HepG2 (cell line): ENCODE results near the gene C6orf15. TPM values are rescaled to one million over a fixed set of nuclear protein-coding genes. Genes with fewer than 3 reads are reported as not detected.

ENCODE experiments used
- ARNT2 ChIP-seq: sonication (generic); formaldehyde crosslinking; IDR thresholded peaks from 2 replicates; pipeline ENCODE4 v1.8.0; 2022; ENCODE audit warnings: mild to moderate bottlenecking, low read depth, missing genetic modification reagents, moderate library complexity
- HOXA3 ChIP-seq: sonication (generic); formaldehyde crosslinking; IDR thresholded peaks from 2 replicates; pipeline ENCODE4 v1.5.0; 2020; ENCODE audit warnings: missing genetic modification reagents
- KDM5B ChIP-seq: sonication (generic); formaldehyde crosslinking; IDR thresholded peaks from 2 replicates; pipeline ENCODE4 v1.4.0; 2020; ENCODE audit warnings: missing genetic modification reagents, mild to moderate bottlenecking, borderline replicate concordance
- MATR3 ChIP-seq: sonication (generic); formaldehyde crosslinking; IDR thresholded peaks from 2 replicates; pipeline ENCODE4 v1.4.0; 2020; ENCODE audit warnings: missing genetic modification reagents
- NFIC ChIP-seq: IDR thresholded peaks from 2 replicates; pipeline ENCODE4 v1.6.1; 2012; ENCODE audit warnings: mild to moderate bottlenecking, low read length, inconsistent platforms
- NFKB2 ChIP-seq: sonication (generic); formaldehyde crosslinking; IDR thresholded peaks from 2 replicates; pipeline ENCODE4 v1.4.0; 2020; ENCODE audit warnings: missing genetic modification reagents, borderline replicate concordance
- NFRKB ChIP-seq: fragments of 450-650 bp; IDR thresholded peaks from 2 replicates; pipeline ENCODE4 v1.6.1; 2017
- PHB2 ChIP-seq: fragments of 450-650 bp; IDR thresholded peaks from 2 replicates; pipeline ENCODE4 v1.6.1; 2018; ENCODE audit not compliant: partially characterized antibody
- RBFOX2 ChIP-seq: fragments of 200-400 bp; formaldehyde crosslinking; IDR thresholded peaks from 2 replicates; pipeline ENCODE4 v1.6.1; 2017; ENCODE audit warnings: low read depth, mild to moderate bottlenecking, low read length
- SATB2 ChIP-seq: sonication (generic); formaldehyde crosslinking; IDR thresholded peaks from 2 replicates; pipeline ENCODE4 v1.5.0; 2020; ENCODE audit warnings: missing genetic modification reagents
- SOX5 ChIP-seq: IDR thresholded peaks from 2 replicates; pipeline ENCODE4 v1.6.1; 2016; ENCODE audit warnings: borderline replicate concordance
- SSRP1 ChIP-seq: IDR thresholded peaks from 2 replicates; pipeline ENCODE4 v1.6.1; 2016; ENCODE audit warnings: control low read depth
- XRCC5 ChIP-seq: fragments of 200-400 bp; formaldehyde crosslinking; optimal IDR thresholded peaks from 2 replicates; pipeline ENCODE3; 2017; ENCODE audit warnings: mild to moderate bottlenecking, low read length
- ZC3H13 ChIP-seq: sonication (generic); formaldehyde crosslinking; IDR thresholded peaks from 2 replicates; pipeline ENCODE4 v1.8.1; 2023; ENCODE audit warnings: mild to moderate bottlenecking, missing genetic modification reagents, moderate library complexity
- ZFAT ChIP-seq: sonication (generic); formaldehyde crosslinking; conservative IDR thresholded peaks from 2 replicates; pipeline ENCODE4 v1.8.1; 2023; ENCODE audit warnings: missing genetic modification reagents, inconsistent platforms
- ZNF121 ChIP-seq: sonication (generic); formaldehyde crosslinking; IDR thresholded peaks from 2 replicates; pipeline ENCODE4 v1.5.0; 2020; ENCODE audit warnings: mild to moderate bottlenecking, missing genetic modification reagents
- ZNF350 ChIP-seq: sonication (generic); formaldehyde crosslinking; IDR thresholded peaks from 2 replicates; pipeline ENCODE4 v1.4.0; 2020; ENCODE audit warnings: mild to moderate bottlenecking, low read depth, missing genetic modification reagents, borderline replicate concordance
- ZNF432 ChIP-seq: sonication (generic); formaldehyde crosslinking; IDR thresholded peaks from 2 replicates; pipeline ENCODE4 v1.5.0; 2020; ENCODE audit warnings: missing genetic modification reagents, mild to moderate bottlenecking, borderline replicate concordance
- ZNF563 ChIP-seq: sonication (generic); formaldehyde crosslinking; IDR thresholded peaks from 2 replicates; pipeline ENCODE4 v1.8.0; 2022; ENCODE audit warnings: mild to moderate bottlenecking, moderate library complexity, missing genetic modification reagents
- ZNF660 ChIP-seq: sonication (generic); formaldehyde crosslinking; IDR thresholded peaks from 2 replicates; pipeline ENCODE4 v1.5.1; 2020; ENCODE audit warnings: mild to moderate bottlenecking, low read depth, missing genetic modification reagents, borderline replicate concordance
- ZSCAN22 ChIP-seq: sonication (generic); formaldehyde crosslinking; IDR thresholded peaks from 2 replicates; pipeline ENCODE4 v1.4.0; 2020; ENCODE audit warnings: mild to moderate bottlenecking, missing genetic modification reagents
- polyA plus RNA-seq, 8 experiments: library from polyadenylated mRNA; depleted of rRNA in 3 of 8; stranded (reverse) in 7 of 8; unstranded in 1 of 8; fragments of >200 nt; fragmentation: Illumina TruSeq in 4 of 8; extraction: Trizol in 4 of 8; gene quantifications; 2 replicates each; pipeline versions ENCODE4 v1.2.1 to v1.2.3, GENCODE V29; 2011 to 2016; ENCODE audit warnings: low read depth in 4 of 8, missing spikeins in 1 of 8, mixed read lengths in 1 of 8; ENCODE audit not compliant: insufficient read depth in 1 of 8
- total RNA-seq, 5 experiments: library from RNA; depleted of rRNA; stranded (reverse); fragments of >200 nt; fragmentation: Illumina TruSeq; extraction: Trizol; gene quantifications; 2 replicates each; pipeline ENCODE4 v1.2.3, GENCODE V29; 2016; ENCODE audit warnings: low read depth in 1 of 5
- TF ChIP-seq, protein P1 (sequence below): sonication (generic); formaldehyde crosslinking; IDR thresholded peaks from 2 replicates; pipeline ENCODE4 v1.5.0; 2020; ENCODE audit warnings: mild to moderate bottlenecking, missing genetic modification reagents
- TF ChIP-seq, protein P2 (sequence below): sonication (generic); formaldehyde crosslinking; IDR thresholded peaks from 2 replicates; pipeline ENCODE4 v1.4.0; 2020; ENCODE audit warnings: low read depth, mild to moderate bottlenecking, missing genetic modification reagents
- TF ChIP-seq, protein P3 (sequence below): sonication (generic); formaldehyde crosslinking; IDR thresholded peaks from 2 replicates; pipeline ENCODE4 v1.4.0; 2020; ENCODE audit warnings: missing genetic modification reagents, borderline replicate concordance

The C6orf15 gene
- total and polyA plus RNA-seq, 2 of the 13 experiments (the other 11 are each of a cell fraction or from before 2014, with no cell fraction given), result not detected

- TF ChIP-seq, protein P1, sequence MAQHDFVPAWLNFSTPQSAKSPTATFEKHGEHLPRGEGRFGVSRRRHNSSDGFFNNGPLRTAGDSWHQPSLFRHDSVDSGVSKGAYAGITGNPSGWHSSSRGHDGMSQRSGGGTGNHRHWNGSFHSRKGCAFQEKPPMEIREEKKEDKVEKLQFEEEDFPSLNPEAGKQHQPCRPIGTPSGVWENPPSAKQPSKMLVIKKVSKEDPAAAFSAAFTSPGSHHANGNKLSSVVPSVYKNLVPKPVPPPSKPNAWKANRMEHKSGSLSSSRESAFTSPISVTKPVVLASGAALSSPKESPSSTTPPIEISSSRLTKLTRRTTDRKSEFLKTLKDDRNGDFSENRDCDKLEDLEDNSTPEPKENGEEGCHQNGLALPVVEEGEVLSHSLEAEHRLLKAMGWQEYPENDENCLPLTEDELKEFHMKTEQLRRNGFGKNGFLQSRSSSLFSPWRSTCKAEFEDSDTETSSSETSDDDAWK (CRISPR knock-in tag), result no peak
- TF ChIP-seq ZNF660 (CRISPR knock-in tag) (no peak), ZSCAN22 (no peak), ZNF350 (CRISPR knock-in tag) (no peak; the same call in 1 of the 2 replicates), NFIC (no peak), ZFAT (CRISPR knock-in tag) (no peak), XRCC5 (peak; percentile 15), ZNF563 (no peak), PHB2 (no peak), HOXA3 (CRISPR knock-in tag) (peak; percentile 45; the same call in 1 of the 2 replicates), SOX5 (CRISPR knock-in tag) (no peak), RBFOX2 (no peak), ZNF432 (CRISPR knock-in tag) (no peak), NFKB2 (CRISPR knock-in tag) (peak; percentile 70; the same call in 1 of the 2 replicates), NFRKB (no peak), SSRP1 (CRISPR knock-in tag) (no peak), ARNT2 (no peak; the same call in 1 of the 2 replicates), ZNF121 (no peak), ZC3H13 (no peak; the same call in 1 of the 2 replicates), MATR3 (CRISPR knock-in tag) (no peak), SATB2 (CRISPR knock-in tag) (no peak), KDM5B (CRISPR knock-in tag) (no peak)
- TF ChIP-seq, protein P2, sequence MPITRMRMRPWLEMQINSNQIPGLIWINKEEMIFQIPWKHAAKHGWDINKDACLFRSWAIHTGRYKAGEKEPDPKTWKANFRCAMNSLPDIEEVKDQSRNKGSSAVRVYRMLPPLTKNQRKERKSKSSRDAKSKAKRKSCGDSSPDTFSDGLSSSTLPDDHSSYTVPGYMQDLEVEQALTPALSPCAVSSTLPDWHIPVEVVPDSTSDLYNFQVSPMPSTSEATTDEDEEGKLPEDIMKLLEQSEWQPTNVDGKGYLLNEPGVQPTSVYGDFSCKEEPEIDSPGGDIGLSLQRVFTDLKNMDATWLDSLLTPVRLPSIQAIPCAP (CRISPR knock-in tag), result no peak
- TF ChIP-seq, protein P3, sequence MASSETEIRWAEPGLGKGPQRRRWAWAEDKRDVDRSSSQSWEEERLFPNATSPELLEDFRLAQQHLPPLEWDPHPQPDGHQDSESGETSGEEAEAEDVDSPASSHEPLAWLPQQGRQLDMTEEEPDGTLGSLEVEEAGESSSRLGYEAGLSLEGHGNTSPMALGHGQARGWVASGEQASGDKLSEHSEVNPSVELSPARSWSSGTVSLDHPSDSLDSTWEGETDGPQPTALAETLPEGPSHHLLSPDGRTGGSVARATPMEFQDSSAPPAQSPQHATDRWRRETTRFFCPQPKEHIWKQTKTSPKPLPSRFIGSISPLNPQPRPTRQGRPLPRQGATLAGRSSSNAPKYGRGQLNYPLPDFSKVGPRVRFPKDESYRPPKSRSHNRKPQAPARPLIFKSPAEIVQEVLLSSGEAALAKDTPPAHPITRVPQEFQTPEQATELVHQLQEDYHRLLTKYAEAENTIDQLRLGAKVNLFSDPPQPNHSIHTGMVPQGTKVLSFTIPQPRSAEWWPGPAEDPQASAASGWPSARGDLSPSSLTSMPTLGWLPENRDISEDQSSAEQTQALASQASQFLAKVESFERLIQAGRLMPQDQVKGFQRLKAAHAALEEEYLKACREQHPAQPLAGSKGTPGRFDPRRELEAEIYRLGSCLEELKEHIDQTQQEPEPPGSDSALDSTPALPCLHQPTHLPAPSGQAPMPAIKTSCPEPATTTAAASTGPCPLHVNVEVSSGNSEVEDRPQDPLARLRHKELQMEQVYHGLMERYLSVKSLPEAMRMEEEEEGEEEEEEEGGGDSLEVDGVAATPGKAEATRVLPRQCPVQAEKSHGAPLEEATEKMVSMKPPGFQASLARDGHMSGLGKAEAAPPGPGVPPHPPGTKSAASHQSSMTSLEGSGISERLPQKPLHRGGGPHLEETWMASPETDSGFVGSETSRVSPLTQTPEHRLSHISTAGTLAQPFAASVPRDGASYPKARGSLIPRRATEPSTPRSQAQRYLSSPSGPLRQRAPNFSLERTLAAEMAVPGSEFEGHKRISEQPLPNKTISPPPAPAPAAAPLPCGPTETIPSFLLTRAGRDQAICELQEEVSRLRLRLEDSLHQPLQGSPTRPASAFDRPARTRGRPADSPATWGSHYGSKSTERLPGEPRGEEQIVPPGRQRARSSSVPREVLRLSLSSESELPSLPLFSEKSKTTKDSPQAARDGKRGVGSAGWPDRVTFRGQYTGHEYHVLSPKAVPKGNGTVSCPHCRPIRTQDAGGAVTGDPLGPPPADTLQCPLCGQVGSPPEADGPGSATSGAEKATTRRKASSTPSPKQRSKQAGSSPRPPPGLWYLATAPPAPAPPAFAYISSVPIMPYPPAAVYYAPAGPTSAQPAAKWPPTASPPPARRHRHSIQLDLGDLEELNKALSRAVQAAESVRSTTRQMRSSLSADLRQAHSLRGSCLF (CRISPR knock-in tag), result no peak
These were observed 46.8 kb upstream of the C6orf15 start (continued) for GRCh38 chr6:31158863-31159855.
